ENCODE data around the gene KCTD13.

DNA sequence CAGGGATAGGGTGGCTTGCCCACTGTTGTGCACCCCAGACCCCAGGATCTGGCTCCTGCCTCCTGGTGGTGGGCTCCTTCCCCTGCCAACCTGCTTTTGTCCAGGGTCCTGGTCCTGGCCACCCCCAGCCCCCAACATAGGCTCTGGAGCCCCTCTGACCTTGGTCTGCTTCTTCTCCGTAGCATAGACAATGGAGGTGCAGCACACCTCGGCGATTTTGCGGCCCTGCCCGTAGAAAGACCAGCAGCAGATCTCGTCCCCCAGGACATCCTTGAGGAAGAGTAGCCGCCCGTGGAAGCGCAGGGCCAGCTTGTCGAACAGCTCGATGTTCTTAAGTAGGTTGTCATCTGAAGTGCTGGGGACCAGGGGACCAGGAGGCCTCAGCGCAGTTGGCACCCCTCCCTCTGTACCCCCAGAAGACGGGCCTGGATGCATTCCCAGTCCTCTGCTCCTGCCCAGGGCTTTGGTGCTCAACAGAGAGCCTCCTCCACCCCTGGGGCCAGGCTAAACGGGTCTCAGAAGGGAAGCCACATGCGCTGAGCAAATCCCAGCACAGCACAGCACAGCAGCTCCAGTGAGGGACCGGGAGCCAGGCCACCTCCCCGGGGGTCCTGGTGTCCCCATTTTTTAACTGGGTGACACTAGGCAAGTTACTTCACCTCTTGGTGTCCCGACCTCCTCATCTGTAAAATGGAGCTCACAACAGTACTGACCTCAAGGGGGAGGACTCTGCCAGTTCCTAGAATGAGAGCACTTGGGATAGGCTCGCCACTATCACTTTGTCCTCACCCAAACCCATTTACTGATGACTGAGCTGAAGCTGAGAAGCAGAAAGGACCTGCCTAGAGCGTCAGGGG lies 15.0 kb downstream of the KCTD13 start:
- no peak for TF ChIP-seq JUND (IDR thresholded peaks at IDR 0.05)
- TF ChIP-seq, protein P1, sequence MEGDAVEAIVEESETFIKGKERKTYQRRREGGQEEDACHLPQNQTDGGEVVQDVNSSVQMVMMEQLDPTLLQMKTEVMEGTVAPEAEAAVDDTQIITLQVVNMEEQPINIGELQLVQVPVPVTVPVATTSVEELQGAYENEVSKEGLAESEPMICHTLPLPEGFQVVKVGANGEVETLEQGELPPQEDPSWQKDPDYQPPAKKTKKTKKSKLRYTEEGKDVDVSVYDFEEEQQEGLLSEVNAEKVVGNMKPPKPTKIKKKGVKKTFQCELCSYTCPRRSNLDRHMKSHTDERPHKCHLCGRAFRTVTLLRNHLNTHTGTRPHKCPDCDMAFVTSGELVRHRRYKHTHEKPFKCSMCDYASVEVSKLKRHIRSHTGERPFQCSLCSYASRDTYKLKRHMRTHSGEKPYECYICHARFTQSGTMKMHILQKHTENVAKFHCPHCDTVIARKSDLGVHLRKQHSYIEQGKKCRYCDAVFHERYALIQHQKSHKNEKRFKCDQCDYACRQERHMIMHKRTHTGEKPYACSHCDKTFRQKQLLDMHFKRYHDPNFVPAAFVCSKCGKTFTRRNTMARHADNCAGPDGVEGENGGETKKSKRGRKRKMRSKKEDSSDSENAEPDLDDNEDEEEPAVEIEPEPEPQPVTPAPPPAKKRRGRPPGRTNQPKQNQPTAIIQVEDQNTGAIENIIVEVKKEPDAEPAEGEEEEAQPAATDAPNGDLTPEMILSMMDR (IDR thresholded peaks at IDR 0.05; ENCODE audit: low read depth, low read length, missing input control), result no peak
- TF ChIP-seq, protein P2, sequence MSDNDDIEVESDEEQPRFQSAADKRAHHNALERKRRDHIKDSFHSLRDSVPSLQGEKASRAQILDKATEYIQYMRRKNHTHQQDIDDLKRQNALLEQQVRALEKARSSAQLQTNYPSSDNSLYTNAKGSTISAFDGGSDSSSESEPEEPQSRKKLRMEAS (IDR thresholded peaks at IDR 0.05), result no peak
- no peak for TF ChIP-seq HNF4A (conservative IDR thresholded peaks at IDR 0.05)
- no peak for TF ChIP-seq GABPA (IDR thresholded peaks at IDR 0.05 in 1 of 2, conservative IDR thresholded peaks at IDR 0.05 in 1 of 2)
